NOMO-1 treated with DMSO at 0.1 percent for 48 hours (cell line): ENCODE measurements around the gene C1orf210.

Experiments
- DNase-seq: peaks from one replicate; lab custom pipeline; 2025; ENCODE audit not compliant: unreplicated experiment; lab: John Stamatoyannopoulos, UW

C1orf210 gene

DNA sequence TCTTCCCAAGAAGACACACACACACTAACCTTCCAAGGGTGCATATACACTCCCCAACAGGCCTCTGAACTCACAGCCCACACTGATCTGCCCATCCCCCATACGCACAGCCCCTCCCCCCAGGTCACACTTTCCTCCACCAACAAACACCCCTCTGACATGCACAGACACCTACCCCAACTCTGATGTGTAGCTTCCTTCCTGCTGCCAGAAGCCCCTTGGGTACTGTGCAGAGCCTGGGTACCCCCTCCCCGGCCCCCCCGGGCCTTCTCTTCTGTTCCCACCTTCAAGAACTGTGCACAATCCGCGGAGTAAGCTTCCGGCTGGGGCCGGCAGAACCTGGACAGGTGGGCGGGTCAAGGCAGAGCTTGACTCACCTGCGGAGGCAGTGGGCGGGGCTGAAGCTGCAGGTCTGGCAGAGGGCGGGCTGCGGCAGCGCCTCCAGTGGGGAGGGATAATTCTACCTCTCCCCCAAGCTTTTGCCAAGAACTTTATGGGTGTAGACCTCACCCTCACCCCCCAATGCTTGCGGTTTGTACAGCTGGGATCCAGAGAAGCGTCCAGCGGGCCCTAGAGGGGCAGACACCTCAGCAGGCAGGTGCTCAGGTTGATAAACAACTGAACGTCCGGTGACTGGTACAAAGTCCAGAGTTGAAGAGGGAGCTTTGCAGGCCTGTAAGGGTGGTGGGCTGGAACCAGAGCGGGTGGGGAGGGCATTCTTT is at the start of gene C1orf210:
Gene C1orf210 (minus strand): TSS at position 313 of the 722 bp plus-strand sequence. CDS start 2,311 bp downstream, outside the sequence.
- no peak for DNase-seq

DNA sequence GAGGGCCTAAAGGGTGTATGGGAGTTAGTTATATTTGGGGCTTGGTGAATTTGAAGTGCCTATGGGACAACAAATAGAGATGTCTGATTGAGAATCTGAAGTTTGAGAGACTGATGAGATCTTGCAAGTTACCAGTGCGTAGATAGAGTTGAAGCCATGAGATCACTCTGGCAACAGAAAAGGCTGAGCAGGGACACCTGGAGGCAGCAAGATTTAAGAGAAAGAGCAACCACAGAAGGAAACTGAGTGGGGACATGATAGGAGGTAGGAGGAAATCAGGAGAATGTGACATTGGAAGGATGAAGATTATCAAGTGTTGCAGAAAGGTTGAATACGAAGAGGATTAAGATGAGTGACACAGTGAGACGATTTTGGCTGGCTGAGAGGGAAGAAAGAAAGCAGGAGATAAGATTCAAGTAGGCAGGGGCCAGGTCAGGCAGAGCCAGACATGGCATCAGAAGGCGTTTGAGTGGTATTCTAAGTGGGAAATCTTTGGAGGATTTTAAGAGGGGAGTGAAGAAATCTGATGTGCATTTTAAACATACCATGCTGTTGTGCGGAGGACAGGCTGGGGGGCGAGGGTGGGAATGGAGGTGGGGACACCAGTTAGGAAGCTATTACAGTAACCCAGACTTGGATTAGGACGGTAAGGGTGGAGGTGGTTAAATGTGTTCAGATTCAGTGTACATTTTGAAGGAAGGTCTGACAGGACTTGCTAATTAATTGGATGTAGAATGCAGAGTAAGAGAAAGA is 49.2 kb upstream of the C1orf210 start:
- no peak for DNase-seq

DNA sequence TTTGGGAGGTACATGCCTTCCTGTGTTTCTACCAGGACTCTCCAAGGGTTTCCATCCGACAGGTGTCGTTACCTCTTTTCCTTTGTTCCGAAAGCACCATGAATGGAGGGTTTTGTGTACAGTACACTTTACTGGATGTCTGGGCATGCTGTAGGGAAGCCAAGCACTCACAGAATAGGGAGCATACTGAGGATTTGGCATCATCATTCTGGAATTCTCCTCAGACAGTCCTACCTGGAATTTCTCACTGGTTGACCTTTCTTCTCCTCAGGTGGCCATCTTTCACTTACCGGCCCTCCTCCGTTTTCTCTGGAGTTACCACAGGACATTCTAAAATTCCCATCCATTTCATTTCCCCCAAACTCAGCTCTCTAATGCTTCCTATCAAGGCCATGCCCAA is 46.3 kb upstream of the C1orf210 start:
- DNase-seq: no peak

DNA sequence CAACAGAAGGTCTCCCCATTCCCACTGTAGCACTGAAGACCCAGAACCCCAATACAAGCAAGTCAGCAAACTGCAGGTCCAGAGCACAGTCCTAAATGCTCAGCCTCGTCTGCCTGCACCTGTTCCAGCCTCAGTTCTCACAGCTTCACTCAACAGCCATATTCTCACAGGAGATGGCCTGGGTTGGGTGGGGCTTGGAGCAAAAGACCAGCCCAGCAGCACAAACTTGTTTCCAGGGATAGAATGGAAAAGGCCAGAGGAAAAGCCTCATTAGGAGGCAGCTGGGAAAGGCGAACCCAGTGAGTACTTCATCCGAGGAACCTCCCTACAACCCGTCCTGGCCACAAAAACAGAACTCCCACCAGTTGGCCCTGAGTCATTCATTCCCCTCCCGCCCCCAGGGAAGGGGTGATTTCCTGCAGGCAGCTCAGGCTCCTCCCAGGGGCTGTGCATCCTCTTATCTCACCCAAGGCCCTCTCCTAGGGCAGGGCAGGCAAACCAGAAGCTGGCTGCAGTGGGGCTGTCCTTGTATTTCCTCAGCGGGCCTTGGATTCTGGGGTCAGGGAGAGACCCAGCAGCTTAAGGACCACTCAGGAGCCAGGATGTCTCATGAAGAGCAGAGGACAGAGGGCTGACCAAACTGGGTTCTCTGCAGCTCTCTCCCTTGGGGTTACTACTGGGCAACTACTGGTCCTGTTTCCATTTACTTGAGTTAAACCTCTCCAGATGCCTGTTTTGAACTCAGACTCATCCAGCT is 44.8 kb upstream of the C1orf210 start:
- peak; percentile 51 for DNase-seq

DNA sequence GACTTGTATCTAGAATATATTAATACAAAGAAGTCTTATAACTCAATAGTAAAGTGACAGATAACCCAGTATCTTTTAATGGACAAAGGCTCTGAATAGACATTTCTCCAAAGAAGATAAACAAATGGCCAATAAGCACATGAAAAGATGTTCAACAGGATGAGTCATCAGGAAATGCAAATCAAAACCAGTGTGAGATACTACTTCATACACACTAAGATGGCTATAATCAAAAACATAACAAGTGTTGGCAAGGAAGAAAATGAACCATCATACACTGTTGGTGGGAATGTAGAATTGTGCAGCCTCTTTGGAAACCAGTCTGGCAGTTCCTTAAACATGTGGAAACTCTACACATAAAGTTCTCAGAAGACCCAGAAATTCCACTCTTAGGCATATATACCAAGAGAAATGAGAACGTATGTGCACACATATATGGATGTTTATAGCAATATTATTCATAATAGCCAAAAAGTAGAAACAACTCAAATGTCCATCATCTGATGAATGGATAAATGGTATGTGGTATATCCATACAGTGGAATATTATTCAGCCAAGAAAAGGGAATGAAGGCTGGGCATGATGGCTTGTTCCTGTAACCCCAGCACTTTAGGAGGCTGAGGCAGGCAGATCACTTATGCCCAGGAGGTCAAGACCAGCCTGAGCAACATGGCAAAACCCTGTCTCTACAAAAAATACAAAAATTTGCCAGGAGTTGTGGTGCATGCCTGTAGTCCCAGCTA is 42.3 kb upstream of the C1orf210 start:
- DNase-seq: no peak

DNA sequence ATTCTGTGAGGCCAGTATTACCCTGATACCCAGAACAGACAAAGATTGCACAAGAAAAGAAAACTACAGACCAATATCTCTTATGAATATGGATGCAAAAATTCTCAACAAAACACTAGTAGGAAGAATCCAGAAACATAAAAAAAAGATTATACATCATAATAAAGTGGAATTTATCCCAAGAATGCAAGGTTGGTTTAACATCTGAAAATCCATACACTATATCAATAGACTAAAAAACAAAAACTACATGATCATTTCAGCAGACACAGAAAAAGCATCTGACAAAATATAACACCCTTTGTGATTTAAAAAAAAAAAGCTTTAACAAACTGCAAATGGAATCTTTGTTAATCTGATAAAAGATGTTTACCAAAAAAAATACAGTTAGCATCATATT is 40.0 kb upstream of the C1orf210 start:
- DNase-seq: no peak

DNA sequence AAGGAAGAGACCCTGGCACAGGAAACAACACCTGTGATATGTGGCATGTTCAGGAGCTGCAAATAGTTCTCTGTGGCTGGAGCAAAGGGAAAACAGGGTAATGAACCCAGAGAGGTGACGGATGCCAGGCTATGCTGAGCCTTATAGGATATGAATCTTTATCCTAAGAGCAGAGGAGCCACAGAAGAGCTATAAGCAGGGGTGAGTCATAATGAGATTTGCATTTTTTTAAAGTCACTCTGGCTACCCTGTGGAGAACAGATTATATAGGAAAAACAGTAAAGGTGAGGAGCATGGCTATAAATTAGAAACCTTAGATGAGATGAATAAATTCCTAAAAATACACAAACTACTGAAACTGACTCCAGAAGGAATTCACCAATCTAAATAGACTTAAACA is 39.4 kb upstream of the C1orf210 start:
- DNase-seq: no peak

DNA sequence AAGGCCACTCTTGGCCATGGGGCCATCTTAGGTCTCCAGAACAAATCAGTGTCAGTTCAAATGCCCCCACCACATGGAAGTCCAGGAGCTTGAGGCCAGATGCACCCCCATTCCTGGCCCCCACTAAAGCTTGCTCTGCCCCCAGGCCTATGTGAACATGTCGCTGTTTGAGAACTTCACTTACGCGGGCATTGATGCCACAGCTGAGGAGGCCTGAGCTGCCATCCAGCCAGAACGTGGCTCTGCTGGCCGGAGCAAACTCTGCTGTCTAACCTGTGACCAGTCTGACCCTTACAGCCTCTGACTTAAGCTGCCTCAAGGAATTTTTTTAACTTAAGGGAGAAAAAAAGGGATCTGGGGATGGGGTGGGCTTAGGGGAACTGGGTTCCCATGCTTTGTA is 37.1 kb upstream of the C1orf210 start:
- no peak for DNase-seq

DNA sequence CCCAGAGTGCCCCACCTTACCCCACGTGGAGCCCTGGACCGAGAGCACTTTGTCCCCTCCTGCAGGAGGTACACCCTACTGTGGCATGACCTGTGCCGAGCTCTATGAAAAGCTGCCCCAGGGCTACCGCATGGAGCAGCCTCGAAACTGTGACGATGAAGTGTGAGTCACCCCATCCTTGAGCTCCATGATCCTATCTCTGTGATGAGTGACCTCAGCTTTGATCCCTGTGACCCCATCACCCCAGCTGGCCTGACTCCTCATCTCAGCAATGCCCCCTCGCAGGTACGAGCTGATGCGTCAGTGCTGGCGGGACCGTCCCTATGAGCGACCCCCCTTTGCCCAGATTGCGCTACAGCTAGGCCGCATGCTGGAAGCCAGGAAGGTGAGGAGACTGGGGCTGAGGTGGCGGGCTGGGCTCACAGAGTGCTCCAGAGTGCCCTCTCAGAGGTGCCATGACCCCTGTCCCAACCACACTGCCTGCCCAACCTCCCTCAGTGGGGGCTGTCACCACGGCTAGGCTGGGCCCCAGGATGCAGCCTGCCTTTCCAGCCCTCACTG is 36.0 kb upstream of the C1orf210 start:
- no peak for DNase-seq

DNA sequence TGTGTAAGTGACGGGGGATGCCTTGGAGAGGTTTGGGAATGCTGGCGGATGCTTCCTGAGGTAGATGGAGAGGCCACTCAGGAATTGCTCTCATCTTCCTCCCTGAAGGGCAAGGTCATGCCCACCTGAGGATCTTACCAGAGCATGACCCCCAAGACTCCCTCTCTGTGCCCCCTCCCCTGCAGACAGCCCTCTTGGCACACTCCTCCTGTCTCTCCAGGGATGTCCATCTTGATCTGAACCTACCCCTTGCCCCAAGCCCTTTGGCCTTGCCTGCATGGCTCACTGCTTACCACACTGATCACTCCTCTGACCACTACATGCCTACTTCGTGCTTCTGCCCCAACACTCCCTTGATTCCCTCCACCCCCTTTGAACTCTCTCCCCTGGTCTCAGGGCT is 34.4 kb upstream of the C1orf210 start:
- DNase-seq: no peak

DNA sequence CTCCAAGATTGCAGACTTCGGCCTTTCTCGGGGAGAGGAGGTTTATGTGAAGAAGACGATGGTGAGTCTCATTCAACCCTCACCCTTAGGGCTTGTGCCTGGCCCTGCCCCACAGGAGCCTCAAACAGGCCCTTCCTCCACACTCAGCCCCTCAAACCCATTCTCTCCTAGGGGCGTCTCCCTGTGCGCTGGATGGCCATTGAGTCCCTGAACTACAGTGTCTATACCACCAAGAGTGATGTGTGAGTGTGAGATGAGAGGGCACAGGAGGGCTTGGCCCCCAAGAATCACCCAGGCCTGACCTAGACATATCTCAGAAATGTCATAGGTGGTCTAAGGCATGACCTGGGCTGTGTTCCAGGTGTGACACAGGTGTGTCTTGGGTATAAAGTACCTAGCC is 33.9 kb upstream of the C1orf210 start:
- DNase-seq: no peak

DNA sequence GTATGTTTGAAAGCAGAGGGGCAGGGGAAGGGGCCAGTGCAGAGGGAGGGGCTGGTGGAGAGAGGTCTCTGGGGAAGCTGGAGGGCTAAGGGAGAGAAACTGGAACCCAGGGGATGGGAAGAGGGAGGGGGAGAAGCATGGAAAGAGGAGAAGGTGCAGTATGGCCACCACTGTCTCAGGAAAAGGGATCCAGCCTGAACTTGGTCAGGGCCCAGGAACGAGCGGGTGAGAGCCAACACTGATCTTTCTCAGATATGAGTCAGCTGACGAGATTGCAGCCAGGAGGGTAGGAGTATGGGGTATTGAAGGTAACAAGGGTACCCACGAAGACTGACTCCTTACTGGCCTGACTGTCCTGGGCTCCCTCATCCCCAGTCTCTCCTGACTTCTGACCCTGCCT is 33.5 kb upstream of the C1orf210 start:
- no peak for DNase-seq

DNA sequence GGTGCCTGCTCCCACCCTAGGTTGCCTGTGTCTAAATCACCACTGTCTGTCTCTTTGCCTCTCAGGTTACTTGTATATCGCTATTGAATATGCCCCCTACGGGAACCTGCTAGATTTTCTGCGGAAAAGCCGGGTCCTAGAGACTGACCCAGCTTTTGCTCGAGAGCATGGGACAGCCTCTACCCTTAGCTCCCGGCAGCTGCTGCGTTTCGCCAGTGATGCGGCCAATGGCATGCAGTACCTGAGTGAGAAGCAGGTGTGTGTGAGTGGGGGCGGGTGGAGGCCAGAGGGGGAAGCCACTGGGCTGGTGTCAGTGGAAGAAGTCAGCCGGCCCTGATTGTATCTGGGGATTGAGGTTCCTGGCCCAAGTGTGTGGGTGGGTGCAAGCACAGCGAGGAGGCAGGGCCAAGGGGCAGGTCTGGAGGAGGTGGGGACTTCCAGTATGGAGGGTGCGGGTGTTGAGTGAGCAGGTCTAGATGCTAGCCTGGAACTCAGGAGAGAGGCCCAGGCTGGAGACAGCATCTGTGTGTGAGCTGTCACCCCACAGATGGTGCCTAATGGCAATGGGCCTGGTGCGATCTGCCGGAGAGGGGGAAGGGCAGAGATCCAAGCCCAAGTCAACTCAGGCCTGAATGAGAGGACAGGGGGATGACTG is 32.6 kb upstream of the C1orf210 start:
- no peak for DNase-seq

DNA sequence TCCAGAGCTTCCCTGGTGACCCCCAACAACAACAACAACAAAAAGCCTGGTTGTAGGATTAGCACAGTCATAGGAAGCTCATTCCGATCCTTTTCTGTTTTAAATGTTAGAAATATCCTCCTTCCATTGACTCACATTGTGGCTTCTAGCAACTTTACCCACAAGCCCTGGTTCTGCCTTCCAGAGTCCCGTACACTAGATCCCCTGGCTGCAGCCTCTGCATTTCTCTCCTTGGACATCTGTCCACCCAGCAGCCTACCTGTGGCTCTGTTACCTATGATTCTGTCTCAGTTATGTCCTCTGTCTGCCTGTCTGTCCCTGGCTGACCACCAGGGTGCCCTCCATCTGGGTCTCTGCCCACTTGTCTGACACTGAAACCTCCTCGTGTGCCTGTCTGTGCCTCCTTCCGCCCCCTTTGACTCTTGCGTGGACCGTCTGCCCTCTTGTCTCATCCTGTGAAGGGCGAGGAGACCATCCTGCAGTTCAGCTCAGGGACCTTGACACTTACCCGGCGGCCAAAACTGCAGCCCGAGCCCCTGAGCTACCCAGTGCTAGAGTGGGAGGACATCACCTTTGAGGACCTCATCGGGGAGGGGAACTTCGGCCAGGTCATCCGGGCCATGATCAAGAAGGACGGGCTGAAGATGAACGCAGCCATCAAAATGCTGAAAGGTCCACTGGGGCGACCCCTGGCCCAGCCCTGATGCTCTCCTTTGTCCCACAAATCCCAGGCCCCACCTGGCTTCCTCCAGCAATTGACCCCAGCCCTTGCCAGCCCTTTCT is 31.5 kb upstream of the C1orf210 start:
- no peak for DNase-seq

DNA sequence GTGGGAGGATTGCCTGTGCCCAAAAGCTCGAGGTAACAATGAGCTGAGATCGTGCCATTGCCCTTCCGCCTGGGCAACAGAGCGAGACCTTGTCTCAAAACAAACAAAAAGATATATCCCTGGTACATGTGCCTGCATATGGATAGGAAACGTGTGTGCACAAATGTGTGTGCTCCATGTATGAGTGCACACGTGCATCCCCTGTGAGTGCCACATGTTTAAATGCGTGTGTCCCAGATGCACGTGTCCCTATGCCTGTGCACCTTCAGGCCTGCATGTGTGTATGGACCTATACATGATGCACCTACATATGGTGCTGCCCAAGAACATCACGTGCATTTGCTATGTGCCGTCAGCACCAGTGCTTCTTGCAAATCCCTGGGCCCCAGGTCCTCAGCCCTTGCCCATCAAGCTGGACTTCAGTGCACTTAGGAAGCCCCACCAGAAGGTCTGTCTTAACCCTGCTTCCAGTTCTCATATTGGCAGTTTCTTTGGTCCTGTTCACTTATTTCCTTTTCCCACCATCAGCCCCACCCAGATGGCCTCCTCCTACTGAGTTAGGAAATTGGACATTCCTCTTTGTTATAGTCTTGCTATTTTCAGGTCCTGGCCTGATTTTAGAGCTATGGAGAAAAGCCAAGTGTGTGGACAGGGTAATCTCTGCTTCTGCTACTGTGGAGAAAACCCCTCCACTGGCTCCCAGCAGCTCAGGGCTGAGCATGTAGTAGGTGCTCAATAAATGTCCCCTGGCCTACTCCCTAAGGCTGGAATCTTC is 30.8 kb upstream of the C1orf210 start:
- DNase-seq: no peak

DNA sequence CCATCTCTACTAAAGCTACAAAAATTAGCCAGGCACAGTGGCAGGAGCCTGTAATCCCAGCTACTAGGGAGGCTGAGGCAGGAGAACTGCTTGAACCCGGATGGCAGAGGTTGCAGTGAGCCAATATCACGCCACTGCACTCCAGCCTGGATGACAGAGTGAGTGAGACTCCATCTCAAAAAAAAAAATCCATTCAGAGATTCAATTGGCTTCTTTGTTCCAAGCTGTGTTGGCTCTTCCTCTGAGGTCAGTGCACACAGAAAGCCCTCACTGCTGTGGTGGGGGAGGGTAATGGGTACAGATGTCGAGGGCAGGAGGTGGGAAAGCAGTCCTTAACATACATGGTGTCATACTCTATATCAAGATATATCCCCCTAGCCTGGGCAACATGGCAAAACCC is 30.1 kb upstream of the C1orf210 start:
- no peak for DNase-seq

DNA sequence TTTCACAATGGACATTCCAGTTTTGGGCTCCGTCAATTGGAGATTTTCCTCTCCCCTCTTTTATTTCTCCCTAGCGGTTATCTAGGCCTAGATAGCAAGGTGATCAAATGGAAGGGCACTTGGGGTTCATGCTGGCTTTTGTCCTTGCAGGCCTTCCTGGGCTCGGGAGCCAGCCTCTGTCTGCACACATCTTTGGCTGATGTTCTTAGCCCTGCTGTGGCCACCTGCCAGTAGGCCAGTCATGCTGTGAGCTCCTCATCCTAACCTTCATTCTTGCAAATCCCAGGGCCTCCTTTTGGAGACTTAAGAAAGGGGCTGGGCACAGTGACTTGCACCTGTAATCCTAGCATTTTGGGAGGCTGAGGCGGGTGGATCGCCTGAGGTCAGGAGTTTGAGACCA is 28.9 kb upstream of the C1orf210 start:
- no peak for DNase-seq

DNA sequence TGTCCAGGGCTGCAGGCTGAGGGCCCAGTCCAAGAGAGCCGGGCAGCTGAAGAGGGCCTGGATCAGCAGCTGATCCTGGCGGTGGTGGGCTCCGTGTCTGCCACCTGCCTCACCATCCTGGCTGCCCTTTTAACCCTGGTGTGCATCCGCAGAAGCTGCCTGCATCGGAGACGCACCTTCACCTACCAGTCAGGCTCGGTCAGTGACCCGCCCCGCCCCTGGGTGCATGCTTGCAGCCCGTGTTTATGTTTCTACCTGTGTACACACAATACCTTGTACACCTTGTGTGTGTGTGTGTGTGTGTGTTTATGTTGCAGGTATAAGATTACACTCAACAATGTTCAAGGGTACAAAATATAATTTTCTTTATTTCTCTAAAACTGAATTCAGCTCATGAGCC is 28.4 kb upstream of the C1orf210 start:
- no peak for DNase-seq
